8988T (cell line): ENCODE data around the gene ESD.
"Not testable (repeated sequence)": the region's sequence is repeated elsewhere in the genome, so short reads cannot be mapped to it uniquely, and the experiment has no call there.

Experiments used
- DNase-seq: peaks from one replicate; pipeline ENCODE4 v3.0.0; 2011

Gene ESD

GRCh38 chr13:46782691-46783090 is 14.3 kb downstream of the ESD start:
- DNase-seq = no peak

- no peak for DNase-seq
Observed at GRCh38 chr13:46782066-46782465, 14.9 kb downstream of the ESD start.

GRCh38 chr13:46778890-46779289 is 18.1 kb downstream of the ESD start:
- no peak for DNase-seq

- no peak for DNase-seq
Observed at GRCh38 chr13:46778095-46778494, 18.9 kb downstream of the ESD start.

GRCh38 chr13:46775385-46776107 is 21.4 kb downstream of the ESD start:
- no peak for DNase-seq

GRCh38 chr13:46773541-46773940 is 23.4 kb downstream of the ESD start:
- DNase-seq = no peak

- DNase-seq = no peak
Observed at GRCh38 chr13:46771693-46772092, 25.3 kb downstream of the ESD start.

- DNase-seq = not testable (repeated sequence)
Observed at GRCh38 chr13:46769925-46770324, 27.0 kb downstream of the ESD start.

GRCh38 chr13:46761866-46762265 is 35.1 kb downstream of the ESD start:
- no peak for DNase-seq

GRCh38 chr13:46761174-46761573 is 35.8 kb downstream of the ESD start:
- DNase-seq = no peak

GRCh38 chr13:46759846-46760245 is 37.1 kb downstream of the ESD start:
- no peak for DNase-seq

GRCh38 chr13:46757640-46758039 is 39.3 kb downstream of the ESD start:
- DNase-seq = no peak

- DNase-seq = no peak
Observed at GRCh38 chr13:46756977-46757376, 40.0 kb downstream of the ESD start.

GRCh38 chr13:46755508-46755907 is 41.5 kb downstream of the ESD start:
- not testable (repeated sequence) for DNase-seq

GRCh38 chr13:46754812-46755211 is 42.1 kb downstream of the ESD start:
- no peak for DNase-seq

GRCh38 chr13:46753917-46754316 is 43.0 kb downstream of the ESD start:
- DNase-seq = no peak

GRCh38 chr13:46753137-46753536 is 43.8 kb downstream of the ESD start:
- DNase-seq = no peak

GRCh38 chr13:46751811-46752635 is 44.9 kb downstream of the ESD start:
- DNase-seq = no peak

GRCh38 chr13:46749951-46750350 is 47.0 kb downstream of the ESD start:
- no peak for DNase-seq

GRCh38 chr13:46748300-46748699 is 48.7 kb downstream of the ESD start:
- no peak for DNase-seq

GRCh38 chr13:46747031-46747820 is 49.7 kb downstream of the ESD start:
- no peak for DNase-seq

GRCh38 chr13:46745706-46746105 is 51.3 kb downstream of the ESD start:
- no peak for DNase-seq

GRCh38 chr13:46745062-46745461 is 51.9 kb downstream of the ESD start:
- no peak for DNase-seq

GRCh38 chr13:46743191-46743590 is 53.8 kb downstream of the ESD start:
- no peak for DNase-seq
